ENCODE data around the gene ZDHHC4. TPM values are rescaled to one million over a fixed set of nuclear protein-coding genes. Genes with fewer than 3 reads are reported as not detected.
A peak's percentile ranks its signal among the peaks of the same experiment; 100 is the strongest.

Gene ZDHHC4
- total and polyA plus RNA-seq, 9 of the 15 experiments (the other 6 are each of a cell fraction or from before 2014, with no cell fraction given): 33.4 to 106 (median 58.3) TPM

- Histone ChIP-seq H3K79me2 (ENCODE audit: control insufficient read depth, insufficient read depth, low read length) (no peaks in the 10 kb centered on the region), H3K4me3 (no peak overlapping the region), H3K4me2 (ENCODE audit: insufficient read depth, low read length) (no peak overlapping the region), H2AFZ (ENCODE audit: low read depth, low read length) (no peak overlapping the region), H3K9me3 (replicated peaks; ENCODE audit: control insufficient read depth, insufficient read depth, low read depth, low read length) (no peaks in the 10 kb centered on the region), H3K36me3 (ENCODE audit: control insufficient read depth, insufficient read depth, low read length) (peaks cover 39% of the 10 kb centered on the region; the same call in 2 of the 3 replicates), H4K20me1 (replicated peaks; ENCODE audit: control insufficient read depth, insufficient read depth, low read length) (no peaks in the 10 kb centered on the region), H3K27me3 (ENCODE audit: control insufficient read depth in 2 of 2, insufficient read depth in 2 of 2, low read length in 2 of 2) (no peaks in the 10 kb centered on the region), H3K4me1 (replicated peaks in 1 of 2; ENCODE audit: control insufficient read depth in 2 of 2, insufficient read depth in 2 of 2, low read length in 2 of 2) (0 out of 5 replicates have a peak, but pooled peaks cover 0 to 2% of the 10 kb centered on the region in 2 experiments), H3K9me1 (ENCODE audit: control insufficient read depth, insufficient read depth, low read length) (no peaks in the 10 kb centered on the region), H3K27ac (ENCODE audit: extremely low read depth, low read depth, low read length) (no peak overlapping the region), H3K9ac (ENCODE audit: insufficient read depth in 1 of 2, low read depth in 2 of 2, low read length in 2 of 2) (no peak overlapping the region)
- ATAC-seq (no peak), FAIRE-seq (no peak), DNase-seq (ENCODE audit: extremely low read depth in 1 of 4, low spot score in 3 of 4) (no peak)
- TF ChIP-seq SREBF2 (CRISPR knock-in tag; IDR thresholded peaks at IDR 0.05) (no peak), HLTF (IDR thresholded peaks at IDR 0.05) (no peak), ATF7 (IDR thresholded peaks at IDR 0.05) (no peak), ZNF121 (CRISPR knock-in tag; conservative IDR thresholded peaks at IDR 0.05) (0 out of 2 replicates have a peak, but pooled peaks have one; percentile 16)
- intact Hi-C loops (cut with micrococcal nuclease) (no loop called here), in situ Hi-C loops (cut with MboI) (no loop called here)
- BruUV-seq (replicated peaks): no TSS peak
- ChIA-PET POLR2A (interaction anchor here (0.6 kb wide), 1 partner anchor 790 kb away, joined by 3 read pairs; no protein-coding TSS in a partner anchor), CTCF (ENCODE audit: low intra/inter-chr PET ratio) (no interaction called here)
- 93% methylated on average over 12 of the region's 36 CpGs for WGBS (ENCODE audit: insufficient coverage, low coverage, missing lambda C conversion rate)
These were observed 29.8 kb downstream of the ZDHHC4 start for GRCh38 chr7:6606866-6607583.

GRCh38 chr7:6607651-6608051 lies 30.4 kb downstream of the ZDHHC4 start:
- Histone ChIP-seq H3K9ac (ENCODE audit: insufficient read depth in 1 of 2, low read depth in 2 of 2, low read length in 2 of 2) (no peak overlapping the region), H4K20me1 (replicated peaks; ENCODE audit: control insufficient read depth, insufficient read depth, low read length) (no peaks in the 10 kb centered on the region), H3K4me1 (replicated peaks in 1 of 2; ENCODE audit: control insufficient read depth in 2 of 2, insufficient read depth in 2 of 2, low read length in 2 of 2) (0 out of 5 replicates have a peak, but pooled peaks cover 0 to 2% of the 10 kb centered on the region in 2 experiments), H3K9me3 (replicated peaks; ENCODE audit: control insufficient read depth, insufficient read depth, low read depth, low read length) (no peaks in the 10 kb centered on the region), H3K27me3 (ENCODE audit: control insufficient read depth in 2 of 2, insufficient read depth in 2 of 2, low read length in 2 of 2) (peaks cover 0 to 2% of the 10 kb centered on the region in 2 experiments; a peak in 1 of 5 replicates), H3K27ac (ENCODE audit: extremely low read depth, low read depth, low read length) (no peak overlapping the region), H3K79me2 (ENCODE audit: control insufficient read depth, insufficient read depth, low read length) (no peaks in the 10 kb centered on the region), H2AFZ (ENCODE audit: low read depth, low read length) (no peak overlapping the region), H3K36me3 (ENCODE audit: control insufficient read depth, insufficient read depth, low read length) (peaks cover 33% of the 10 kb centered on the region; the same call in 2 of the 3 replicates), H3K4me3 (no peak overlapping the region), H3K4me2 (ENCODE audit: insufficient read depth, low read length) (no peak overlapping the region), H3K9me1 (ENCODE audit: control insufficient read depth, insufficient read depth, low read length) (no peaks in the 10 kb centered on the region)
- ChIA-PET POLR2A (interaction anchor here (0.6 kb wide), 1 partner anchor 791 kb away, joined by 3 read pairs; no protein-coding TSS in a partner anchor), CTCF (ENCODE audit: low intra/inter-chr PET ratio) (no interaction called here)
- in situ Hi-C loops (cut with MboI) (no loop called here), intact Hi-C loops (cut with micrococcal nuclease) (no loop called here)
- DNase-seq (ENCODE audit: extremely low read depth in 1 of 4, low spot score in 3 of 4): no peak
- FAIRE-seq: no peak
- no TSS peak for BruUV-seq (replicated peaks)
- WGBS (ENCODE audit: insufficient coverage, low coverage, missing lambda C conversion rate): 88% methylated on average over 11 of the region's 38 CpGs
- no peak for ATAC-seq
- TF ChIP-seq DPF2 (IDR thresholded peaks at IDR 0.05) (no peak), OTX1 (CRISPR knock-in tag; IDR thresholded peaks at IDR 0.05) (no peak), MYC (IDR thresholded peaks at IDR 0.05; ENCODE audit: low read depth, low read length) (no peak), MYC (CRISPR knock-in tag; IDR thresholded peaks at IDR 0.05; ENCODE audit: borderline replicate concordance, low read depth) (no peak), NCOR1 (IDR thresholded peaks at IDR 0.05) (no peak), ELF2 (CRISPR knock-in tag; IDR thresholded peaks at IDR 0.05) (no peak), ZNF121 (CRISPR knock-in tag; conservative IDR thresholded peaks at IDR 0.05) (no peak), GABPB1 (CRISPR knock-in tag; IDR thresholded peaks at IDR 0.05) (no peak), POLR2B (IDR thresholded peaks at IDR 0.05; ENCODE audit: low read depth, partially characterized antibody) (no peak), ZNF511 (CRISPR knock-in tag; IDR thresholded peaks at IDR 0.05) (no peak), PREB (CRISPR knock-in tag; IDR thresholded peaks at IDR 0.05) (no peak)
